H1 (cell line): Measurements from ENCODE around the gene CBX4.

Experiments used
- POLR2A ChIP-seq, 2 experiments: IDR thresholded peaks; 1 replicate in 1 of 2; 2 replicates in 1 of 2; pipeline ENCODE4 v1.6.1; 2011; ENCODE audit warnings: low read depth in 2 of 2, low read length in 2 of 2, mild to moderate bottlenecking in 2 of 2; ENCODE audit errors: control extremely low read depth in 1 of 2
- SRF ChIP-seq: IDR thresholded peaks from 2 replicates; pipeline ENCODE4 v1.6.1; 2011; ENCODE audit warnings: mild to moderate bottlenecking, low read depth, low read length, moderate library complexity
- TEAD4 ChIP-seq: IDR thresholded peaks from 2 replicates; pipeline ENCODE4 v1.6.1; 2012; ENCODE audit warnings: low read depth, low read length, inconsistent platforms, mixed read lengths
- TF ChIP-seq, protein P1 (sequence below), 3 experiments: IDR thresholded peaks; 1 replicate in 2 of 3; 2 replicates in 1 of 3; pipeline versions ENCODE4 v1.5.1 to v1.6.1; 2011; ENCODE audit warnings: low read length in 3 of 3, mild to moderate bottlenecking in 3 of 3, inconsistent platforms in 2 of 3, low read depth in 1 of 3, moderate library complexity in 1 of 3; ENCODE audit not compliant: insufficient read depth in 1 of 3; ENCODE audit errors: control extremely low read depth in 1 of 3

GRCh38 chr17:79801156-79802038, 37.8 kb downstream of the CBX4 start:
- TF ChIP-seq, protein P1, sequence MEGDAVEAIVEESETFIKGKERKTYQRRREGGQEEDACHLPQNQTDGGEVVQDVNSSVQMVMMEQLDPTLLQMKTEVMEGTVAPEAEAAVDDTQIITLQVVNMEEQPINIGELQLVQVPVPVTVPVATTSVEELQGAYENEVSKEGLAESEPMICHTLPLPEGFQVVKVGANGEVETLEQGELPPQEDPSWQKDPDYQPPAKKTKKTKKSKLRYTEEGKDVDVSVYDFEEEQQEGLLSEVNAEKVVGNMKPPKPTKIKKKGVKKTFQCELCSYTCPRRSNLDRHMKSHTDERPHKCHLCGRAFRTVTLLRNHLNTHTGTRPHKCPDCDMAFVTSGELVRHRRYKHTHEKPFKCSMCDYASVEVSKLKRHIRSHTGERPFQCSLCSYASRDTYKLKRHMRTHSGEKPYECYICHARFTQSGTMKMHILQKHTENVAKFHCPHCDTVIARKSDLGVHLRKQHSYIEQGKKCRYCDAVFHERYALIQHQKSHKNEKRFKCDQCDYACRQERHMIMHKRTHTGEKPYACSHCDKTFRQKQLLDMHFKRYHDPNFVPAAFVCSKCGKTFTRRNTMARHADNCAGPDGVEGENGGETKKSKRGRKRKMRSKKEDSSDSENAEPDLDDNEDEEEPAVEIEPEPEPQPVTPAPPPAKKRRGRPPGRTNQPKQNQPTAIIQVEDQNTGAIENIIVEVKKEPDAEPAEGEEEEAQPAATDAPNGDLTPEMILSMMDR (IDR thresholded peaks at IDR 0.05; ENCODE audit: control extremely low read depth in 1 of 3, insufficient read depth in 1 of 3, low read depth in 1 of 3, low read length in 3 of 3): peak in 1 of 3 experiments; percentile 11; a peak in 1 of 4 replicates
- TF ChIP-seq TEAD4 (no peak), SRF (no peak), POLR2A (IDR thresholded peaks at IDR 0.05; ENCODE audit: control extremely low read depth in 1 of 2, low read depth in 2 of 2, low read length in 2 of 2) (no peak)
